Measurements from ENCODE around the gene RHEBL1.

The RHEBL1 gene, protein sequence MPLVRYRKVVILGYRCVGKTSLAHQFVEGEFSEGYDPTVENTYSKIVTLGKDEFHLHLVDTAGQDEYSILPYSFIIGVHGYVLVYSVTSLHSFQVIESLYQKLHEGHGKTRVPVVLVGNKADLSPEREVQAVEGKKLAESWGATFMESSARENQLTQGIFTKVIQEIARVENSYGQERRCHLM

DNA sequence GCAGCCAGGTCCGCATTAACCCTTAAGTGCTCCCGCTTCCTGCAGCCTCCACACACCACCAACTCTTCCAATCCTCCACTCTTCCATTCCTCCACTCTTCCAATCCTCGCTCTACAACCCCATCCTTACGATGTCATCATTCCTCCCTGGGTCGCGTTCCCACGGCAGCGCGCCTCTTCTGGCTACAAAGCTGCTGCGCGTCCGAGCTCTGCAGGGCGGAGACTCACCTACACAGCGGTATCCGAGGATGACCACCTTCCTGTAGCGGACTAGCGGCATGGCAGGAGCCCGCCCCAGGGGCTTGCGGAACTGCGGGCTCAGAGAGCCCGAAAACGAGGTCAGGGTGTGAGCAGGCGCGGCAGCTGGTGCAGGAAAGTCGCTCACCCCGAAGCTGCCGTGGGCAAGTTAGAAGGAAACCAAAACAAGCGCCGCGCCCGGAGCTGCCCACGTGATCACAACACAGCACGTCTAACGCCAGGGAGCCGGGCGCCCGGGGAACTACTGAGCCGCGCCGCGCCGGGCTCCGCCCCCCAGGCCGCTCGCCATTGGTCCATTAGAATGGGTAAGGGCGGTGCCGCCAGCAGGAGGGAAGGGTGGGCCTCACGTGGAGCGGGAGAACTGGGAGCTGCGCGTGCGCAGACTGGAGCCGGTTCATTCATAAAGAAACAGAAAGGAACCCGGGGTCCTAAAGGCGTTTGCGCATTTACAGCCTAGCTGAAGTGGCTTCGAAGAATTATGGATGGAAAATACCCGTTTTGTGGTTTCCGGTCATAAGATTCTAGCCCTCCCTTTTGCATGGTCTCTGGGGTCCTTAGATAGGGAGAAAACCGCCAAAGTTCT lies at the start of gene RHEBL1:
RHEBL1 (minus strand) TSS at position 473 of the 840 bp plus-strand sequence; CDS start at position 279, 194 bp downstream.
- peak; percentile 100 for DNase-seq

DNA sequence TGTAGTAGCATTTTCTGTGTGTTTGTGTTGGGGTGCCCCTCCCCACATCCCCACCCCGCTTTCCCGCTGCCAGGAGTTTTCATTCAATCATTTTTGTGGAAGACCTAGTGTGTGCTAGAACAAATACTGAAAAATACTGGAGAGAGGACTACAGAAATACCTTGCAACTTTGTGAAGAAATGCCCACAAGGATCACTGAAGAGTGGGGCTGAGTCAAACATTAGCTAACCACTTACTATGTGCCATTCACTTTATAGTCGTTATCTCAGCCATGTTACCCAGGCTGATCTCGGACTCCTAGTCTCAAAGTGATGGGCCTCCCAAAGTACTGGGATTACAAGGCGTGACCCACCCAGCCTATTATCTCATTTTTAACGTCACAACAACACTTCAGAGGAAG lies 41.4 kb upstream of the RHEBL1 start:
- no peak for DNase-seq

DNA sequence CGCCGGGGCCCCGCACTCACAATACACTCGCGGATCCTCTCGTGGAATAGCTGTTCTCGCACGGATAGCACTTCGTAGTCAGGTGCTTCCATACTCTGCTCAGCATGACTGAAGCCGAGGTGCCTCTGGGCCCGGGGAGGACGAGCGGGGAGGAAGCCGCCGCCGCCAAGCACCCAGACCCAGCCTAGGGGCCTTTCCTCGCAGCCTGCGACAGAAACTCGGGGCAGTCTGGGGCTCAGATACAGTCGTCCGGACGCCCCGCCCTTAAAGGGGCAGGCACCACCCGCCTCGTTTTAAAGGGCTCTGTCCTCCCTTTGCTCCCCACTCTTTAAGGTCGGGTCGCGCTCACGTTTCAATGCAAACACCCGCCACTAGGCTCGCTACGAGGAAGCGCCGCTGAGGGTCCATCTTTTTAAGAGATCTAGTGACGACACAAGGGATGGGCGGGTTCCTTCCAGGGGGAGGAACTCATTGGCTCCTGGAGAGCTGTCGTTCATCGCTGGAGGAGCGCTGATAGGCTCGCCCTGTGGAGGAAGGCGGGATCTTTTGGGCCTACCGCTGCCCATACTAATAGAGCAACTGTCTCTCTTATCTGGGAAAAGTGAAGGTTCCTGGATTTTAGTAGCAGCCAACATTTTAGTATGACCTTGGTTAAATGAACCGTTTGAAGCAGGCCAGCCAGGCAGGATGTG lies 40.8 kb upstream of the RHEBL1 start, which contains the start of gene LMBR1L:
LMBR1L (minus strand) TSS at position 384 of the 692 bp plus-strand sequence; CDS start at position 92, 292 bp downstream.
- DNase-seq = peak; percentile 97

DNA sequence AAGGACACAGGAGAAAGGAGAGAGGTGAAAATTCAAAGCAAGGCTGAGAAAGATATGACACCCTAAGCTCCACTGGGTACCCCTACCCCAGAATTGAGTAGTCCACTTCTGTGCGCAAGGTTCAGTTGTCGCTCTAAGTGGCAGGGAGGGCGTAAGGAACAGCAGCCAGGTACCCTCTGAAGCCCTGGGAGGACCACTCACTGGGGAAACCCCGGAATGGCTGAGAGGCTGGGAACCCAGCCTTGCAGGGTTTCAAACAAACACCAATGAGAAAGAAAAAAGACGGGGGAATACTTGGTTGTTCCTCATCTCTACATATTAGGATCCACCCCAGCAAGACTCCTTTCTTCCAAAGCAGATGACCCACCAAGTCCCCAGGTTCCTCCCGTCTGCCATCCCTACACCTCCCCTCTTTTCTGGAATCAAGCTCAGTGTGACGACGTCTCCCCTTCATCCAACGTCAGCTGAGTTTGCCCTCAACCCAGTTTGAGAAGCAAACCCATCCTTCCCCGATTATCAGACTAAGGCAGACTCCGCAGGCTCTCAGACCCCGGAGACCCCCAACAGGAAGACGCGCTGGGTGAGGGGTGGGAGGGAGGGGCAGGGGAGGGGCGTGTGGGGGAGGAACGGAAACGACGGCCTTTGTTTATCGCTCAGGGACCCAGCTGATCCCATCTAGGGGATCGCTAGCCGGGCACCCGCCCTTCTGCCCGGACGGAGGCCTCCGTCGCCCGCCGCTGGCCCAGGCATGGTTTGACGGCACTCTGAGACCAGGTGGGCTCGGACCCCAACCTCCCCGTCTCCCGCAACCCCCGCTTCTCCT lies 40.1 kb upstream of the RHEBL1 start:
- peak; percentile 16 for DNase-seq

DNA sequence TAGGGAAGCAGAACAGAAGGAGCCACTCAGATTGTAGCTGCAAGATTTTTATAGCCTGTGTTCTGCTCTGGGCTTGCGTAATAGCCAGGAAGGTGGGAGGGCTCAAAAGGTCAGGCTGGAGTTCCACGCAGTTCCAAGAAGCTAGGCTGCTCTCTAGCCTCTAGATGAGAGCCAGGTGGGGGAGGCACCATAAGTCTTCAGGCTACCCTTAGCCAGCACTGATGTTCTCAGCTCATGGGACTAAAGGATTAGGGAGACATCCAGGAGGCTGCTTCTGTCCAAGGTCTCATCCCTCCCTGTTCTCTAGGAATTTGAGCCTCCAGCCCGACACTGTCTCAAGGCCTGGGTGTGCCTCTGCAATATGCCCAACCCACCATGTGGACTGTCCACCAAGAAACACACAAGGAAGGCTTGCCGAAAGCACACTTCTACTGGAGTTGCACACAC lies 39.2 kb upstream of the RHEBL1 start:
- DNase-seq = no peak

DNA sequence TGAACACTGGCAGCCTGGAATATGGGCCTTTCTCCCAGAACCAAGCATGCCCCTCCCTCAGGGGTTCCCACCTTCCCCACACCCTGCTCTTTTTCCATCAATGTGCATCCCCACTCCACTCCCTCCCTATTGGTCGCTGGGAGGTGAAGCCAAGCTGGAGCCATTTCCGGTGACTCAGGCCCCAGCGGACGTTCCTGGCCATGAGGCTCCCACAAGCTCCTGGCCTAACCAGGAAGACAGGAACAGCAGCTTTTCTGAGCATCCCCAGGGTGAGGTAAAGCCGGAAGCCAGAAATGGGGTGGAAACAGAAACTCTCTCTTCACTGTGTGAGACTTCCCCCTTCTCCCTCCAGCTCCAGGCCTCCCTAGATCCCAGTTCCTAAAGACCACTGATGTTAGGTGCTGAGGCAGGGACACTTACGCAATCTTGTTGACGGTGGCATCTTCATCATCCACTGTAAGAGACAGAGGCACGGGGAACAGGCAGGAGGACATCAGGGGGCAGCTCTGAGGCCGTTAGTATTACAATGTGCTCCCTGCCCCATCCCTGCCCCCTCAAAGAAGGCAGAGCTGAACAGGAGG lies 35.8 kb upstream of the RHEBL1 start:
- no peak for DNase-seq

DNA sequence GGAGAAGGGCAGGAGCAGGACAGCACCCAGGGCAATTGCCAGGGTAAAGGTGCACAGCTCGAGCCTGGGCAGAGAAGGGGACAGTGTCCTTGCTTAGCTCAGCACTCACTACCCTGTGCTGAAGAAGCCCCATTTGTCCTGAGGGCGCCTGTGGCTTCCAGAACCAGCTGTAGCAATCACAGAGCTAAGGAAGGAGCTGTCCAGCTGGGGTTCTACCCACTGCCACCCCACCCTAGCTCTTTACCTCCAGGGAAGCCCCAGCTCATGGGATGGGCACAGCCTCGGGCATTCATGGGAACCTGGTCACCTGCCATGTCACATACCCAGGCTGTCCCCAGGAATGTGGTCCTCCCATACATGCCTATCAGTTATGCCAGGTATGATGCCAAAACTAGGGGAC lies 35.0 kb upstream of the RHEBL1 start:
- no peak for DNase-seq

DNA sequence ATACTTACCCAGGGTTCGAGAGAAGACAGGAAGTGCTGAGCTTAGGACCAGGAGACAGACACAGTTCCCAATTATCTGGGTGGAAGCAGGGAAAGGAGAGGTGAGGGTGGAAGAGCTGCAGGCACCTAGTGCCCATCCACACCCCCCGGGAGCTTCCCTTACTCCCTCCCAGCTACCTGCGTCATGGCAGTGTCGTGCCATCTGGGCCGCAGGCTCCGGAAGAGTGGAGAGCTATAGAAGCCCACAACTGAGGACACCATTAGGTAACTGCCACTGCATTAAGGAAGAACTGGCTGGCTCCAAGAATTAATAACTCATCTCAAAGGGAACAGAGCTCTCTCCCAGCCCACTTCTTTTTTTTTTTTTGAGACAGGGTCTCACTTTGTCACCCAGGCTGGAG lies 30.6 kb upstream of the RHEBL1 start:
- DNase-seq = no peak

DNA sequence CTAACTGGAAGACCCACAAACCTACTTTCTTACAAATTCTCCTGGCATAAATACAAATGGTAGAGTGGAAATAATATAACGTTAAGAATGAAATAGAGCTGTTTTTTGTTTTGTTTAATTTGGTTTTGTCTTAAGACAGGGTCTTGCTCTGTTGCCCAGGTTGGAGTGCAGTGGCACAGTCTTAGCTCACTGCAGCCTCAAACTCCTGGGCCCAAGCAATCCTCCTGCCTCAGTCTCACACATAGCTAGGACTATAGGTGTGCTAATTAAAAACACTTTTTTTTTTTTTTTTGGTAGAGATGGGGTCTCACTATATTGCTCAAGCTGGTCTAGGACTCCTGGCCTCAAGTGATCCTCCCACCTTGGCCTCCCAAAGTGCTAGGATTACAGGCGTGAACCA lies 28.9 kb upstream of the RHEBL1 start:
- DNase-seq = no peak

DNA sequence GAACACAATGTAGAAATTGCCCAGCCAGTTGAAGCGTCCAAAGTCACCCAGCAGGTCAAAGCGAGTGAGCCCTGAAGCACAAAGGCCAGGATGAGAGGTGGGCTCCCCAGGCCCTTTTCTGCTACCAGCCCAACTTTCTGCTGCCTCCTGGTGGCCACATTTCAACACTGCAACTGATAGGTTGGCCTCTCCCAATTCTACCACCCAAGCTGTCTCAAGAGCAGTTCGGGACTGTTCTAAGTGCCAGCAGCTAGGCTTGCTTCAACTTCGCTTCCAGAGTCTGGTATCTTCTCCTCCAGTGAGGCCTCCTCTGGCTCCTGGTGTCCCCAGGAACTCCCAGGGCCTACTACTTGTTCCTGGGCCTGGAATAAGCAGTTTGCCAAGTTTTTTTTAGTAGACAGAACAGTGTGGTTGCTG lies 28.3 kb upstream of the RHEBL1 start:
- peak; percentile 70 for DNase-seq

DNA sequence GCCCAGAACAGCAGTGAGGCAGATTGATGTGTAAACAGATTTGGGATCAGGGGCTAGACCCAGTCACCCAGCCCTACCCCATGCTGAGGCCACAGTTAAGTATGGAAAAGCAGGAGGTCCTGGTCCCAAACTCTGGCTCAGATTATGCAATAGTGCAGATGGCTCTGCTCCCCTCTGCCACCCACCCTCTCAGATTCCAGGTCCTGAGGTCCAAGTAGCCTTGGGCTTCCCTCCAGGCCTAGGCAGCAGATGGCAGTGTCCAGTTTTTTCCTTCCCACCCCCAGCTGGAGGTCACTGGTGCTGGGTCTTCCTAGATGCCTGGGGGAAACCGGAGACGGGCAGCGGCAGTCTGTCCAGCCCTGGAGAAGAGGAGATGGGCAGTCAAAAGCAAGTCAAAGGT lies 27.6 kb upstream of the RHEBL1 start:
- DNase-seq = no peak

DNA sequence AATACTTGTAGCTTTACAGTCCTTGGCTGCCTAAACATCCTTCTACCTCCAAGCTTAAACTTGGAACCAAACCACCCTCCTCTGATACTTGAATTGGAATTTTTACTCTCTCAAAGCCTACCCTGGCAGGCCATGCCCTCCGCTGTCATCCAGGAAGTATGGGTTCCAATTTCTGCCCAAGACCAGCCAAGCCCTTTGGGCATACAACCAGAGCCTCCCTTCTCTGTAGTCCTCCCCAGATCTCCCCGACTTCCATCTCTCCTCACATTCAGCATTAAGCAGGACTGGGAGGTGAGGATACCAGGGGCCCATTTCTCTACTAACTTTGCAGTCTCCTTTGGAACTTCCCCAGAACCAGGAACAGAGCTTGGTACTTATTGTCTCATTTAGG lies 25.2 kb upstream of the RHEBL1 start:
- no peak for DNase-seq

DNA sequence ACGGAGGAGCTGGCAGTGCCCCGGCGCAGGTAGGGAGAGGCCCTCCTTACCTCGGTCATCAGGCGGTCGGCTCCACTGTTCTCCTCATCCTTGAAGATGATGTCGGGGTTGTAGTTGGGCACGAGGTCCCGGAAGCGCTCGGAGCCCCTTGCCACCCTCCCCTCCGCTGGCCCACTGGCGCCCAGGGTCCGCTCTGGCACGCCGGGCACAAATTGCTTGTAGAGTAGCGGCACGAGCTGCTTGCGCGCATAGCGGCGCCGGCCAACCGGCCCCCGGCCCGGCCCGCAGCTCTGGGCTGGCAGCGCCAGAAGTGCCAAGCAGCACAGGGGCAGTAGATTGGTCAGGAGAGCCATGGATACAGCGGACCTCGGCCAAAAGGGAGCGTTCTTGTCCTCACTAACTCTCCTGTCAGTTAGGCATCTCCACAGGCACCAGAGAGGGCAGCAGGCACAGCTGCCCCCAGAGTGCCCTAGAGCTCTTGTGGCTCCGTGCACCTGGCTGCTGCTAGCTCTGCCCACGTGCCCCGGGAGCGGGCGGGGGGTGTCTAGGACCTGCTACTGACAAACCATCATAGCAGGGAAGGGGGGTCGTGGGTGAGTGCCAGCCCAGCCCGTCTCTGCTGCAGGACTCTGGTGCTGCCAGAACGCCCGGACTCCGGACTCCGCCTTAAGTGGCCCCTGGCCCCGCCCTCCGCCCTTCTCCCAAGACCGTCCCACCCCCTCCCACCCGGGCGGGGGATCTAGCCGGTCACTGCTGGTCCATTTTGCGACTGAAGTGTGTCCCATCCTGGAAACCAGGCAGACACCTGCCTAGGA lies 24.6 kb upstream of the RHEBL1 start, which contains the start of gene DHH:
DHH (minus strand) TSS at position 642 of the 815 bp plus-strand sequence; CDS start at position 353, 289 bp downstream.
- no peak for DNase-seq

DNA sequence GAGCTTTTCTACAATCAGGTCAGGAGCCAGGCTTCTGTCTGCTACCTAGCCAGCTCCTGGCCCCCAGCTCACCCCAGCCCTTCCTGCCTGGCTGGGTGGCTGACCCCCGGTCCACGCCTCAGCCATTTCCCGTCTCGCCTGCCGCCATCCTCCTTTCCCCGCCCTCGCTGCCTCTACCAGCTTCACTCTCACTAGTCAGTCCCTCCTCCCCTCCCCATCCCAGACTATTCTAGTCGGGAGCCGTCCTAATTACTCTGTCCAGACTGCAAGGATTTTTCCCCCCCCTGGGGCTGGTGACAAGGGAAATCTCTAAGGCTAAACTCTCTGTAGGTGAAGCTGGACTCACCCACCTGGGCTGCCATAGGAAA lies 24.0 kb upstream of the RHEBL1 start:
- DNase-seq = no peak

DNA sequence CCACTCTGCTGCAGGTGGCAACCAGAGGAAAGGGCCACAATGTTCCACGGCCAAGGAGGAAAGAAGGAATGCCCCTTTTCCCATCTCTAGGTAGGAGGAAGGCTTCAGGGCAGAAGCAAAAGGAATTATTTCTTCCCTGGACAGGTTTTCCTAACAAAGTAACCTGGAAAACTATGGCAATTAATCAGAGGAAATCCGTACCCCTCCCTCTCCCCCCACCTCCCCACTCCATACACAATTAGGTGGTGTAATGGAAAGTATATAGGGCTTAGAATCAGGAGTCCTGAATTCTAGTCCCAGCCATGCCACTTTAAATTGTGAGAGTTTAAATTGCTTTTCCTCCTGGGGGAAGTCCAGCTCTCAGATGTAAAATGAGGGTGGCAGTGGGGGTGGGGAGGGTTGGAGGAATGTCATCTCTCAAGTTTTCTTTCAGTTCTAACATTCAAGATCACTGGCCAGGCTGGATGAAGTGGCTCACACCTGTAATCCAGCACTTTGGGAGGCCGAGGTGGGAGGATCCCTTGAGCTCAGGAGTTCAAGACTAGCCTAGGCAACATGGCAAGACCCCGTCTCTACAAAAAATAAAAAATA lies 23.1 kb upstream of the RHEBL1 start:
- no peak for DNase-seq

DNA sequence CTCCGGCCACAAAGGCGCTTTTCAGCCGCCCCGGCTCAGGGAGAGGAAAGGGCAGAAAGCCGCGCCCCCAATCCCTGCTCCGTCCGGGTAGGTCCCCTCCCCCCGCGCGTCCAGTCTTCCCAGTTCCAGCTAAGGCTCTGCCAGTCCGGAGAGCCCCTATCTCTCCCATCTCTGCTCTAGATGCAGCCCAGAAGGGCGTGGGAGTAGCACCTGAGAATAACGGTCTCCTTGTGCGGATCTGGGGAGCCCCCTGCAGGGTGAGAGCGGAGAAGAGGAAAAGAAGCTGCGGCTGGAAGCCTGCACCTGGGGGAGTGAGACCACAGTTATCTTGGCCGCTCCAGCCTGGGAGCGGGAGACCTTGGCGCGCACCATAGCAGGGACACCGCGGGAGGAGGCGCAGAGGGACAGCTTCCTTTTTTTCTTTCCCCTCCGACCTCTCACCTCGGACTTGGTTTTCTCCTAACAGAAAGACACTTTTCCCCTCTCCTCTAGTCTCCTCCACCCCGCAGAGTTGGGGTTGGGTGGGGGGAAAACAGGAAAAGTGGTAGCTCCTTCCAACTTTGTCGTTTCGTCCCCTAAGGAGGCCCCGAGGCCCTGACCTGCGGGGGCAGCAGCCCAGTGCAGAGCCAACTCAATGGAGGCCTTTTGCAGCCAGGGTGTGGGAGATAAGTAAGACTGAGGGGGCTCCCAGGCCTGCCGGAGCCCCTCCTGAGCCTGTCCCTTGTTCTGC lies 22.5 kb upstream of the RHEBL1 start:
- peak; percentile 68 for DNase-seq

DNA sequence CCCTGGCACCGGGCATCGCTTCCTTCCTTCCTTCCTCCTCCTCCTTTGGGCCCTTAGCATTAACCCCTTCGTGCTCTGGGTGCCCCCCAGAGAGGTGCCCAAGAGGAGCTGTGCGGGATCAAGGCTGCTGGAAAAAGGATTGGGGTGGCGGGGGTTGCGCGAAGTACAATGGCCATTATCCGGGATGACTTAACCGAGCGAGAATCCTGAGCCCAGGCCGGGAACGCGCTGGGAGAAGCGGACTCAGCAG lies 22.0 kb upstream of the RHEBL1 start:
- no peak for DNase-seq

DNA sequence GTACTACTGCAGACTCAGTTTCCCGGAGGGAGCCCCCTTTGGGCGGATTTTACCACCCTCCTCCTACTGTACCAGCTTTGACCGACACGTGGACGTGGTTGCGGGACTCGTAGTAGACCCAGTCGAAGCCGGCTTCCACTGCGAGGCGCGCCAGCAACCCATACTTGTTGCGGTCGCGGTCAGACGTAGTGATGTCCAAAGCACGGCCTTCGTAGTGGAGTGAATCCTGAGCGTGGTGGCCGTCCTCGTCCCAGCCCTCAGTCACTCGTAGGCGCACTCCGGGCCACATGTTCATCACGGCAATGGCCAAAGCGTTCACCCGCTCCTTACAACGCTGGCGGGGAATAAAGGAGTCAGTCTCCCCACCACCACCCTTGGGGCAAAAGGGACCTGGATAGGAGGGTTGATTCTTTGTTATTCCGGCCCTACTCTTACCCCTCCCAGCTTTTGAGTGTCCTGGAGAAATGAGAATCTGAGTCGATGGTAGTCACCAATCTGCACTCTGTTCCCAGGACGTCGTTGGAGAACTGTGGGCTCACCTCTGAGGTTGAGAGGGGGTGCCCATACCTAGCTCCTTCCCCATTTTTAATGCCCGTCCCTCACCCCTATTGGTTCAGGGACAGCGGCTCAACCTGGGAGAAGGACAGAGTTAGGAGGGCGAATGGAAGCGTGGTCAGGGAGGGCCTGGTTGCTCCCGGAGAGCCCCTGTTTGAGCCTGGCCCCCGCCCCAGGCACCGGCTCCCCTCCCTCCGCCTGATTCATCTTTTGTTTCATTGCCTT lies 21.5 kb upstream of the RHEBL1 start:
- DNase-seq = no peak

Measured in activated CD4-positive, alpha-beta T cell treated with anti-CD3 and anti-CD28 coated beads, Interleukin-10, Interleukin-2, amounts not matched to agents 100 ng/mL and 50 ng/mL, durations not matched to agents 16 hours and 8 hours (primary cell).